ENCODE measurements around the gene CPN1.
"Not testable (repeated sequence)": the region's sequence is repeated elsewhere in the genome, so short reads cannot be mapped to it uniquely, and the experiment has no call there.

Gene CPN1

DNA sequence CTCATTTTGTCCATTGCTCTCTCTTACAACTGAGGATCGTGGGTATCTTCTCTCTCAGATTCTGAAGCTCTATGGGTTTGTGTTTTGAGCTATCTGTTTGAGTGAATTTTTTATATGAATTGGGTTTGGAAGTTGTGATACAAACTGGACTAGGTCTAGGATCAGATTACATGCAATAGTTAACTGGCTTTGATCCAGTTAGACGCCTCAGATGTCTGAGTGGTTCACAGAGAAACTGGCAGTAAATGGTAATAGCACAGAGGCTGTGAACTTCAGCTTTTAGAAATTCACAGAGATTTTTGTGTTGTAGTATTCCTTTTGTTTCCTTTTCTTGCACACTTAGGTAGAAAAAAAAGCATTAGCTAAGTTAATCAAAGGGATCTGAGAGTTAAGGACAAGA, 59.3 kb downstream of the CPN1 start:
- DNase-seq (ENCODE audit: low spot score) = no peak

DNA sequence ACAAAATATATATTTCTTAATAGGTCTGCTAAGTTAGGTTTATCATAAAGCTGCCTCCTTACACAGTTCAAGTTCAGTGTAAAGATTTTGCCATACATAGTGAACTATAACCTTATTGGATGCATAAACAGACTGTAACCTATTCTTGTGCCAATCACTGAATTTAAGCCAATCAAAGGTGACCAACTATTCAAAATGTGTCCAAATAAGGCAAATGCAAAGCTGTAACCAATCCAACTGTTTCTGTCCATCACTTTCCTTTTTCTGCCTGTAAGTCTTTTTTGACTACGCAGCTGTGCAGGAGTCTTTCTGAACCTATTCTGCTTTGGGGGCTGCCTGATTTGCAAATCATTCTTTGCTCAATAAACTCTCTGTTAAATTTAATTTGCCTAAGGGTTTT, 60.3 kb downstream of the CPN1 start:
- DNase-seq (ENCODE audit: low spot score) = no peak

DNA sequence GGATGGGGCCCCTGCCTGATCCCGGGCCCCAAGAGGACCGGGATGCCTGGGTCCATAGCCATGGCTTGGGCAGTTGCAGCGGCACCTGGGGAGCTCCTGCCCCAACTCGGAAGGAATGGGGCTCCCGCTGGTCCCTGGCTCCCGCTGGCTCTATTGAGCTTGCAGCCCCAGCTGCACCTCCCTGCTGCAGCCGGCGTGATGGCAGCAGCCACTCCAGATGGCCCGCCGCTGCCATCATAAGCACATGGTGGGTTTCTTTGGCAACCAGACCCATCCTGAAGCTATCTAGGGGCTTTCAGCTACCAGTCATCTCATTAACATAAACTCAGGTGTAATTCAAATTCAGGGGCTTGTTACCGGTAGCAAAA, 60.8 kb downstream of the CPN1 start:
- DNase-seq (ENCODE audit: low spot score) = no peak

DNA sequence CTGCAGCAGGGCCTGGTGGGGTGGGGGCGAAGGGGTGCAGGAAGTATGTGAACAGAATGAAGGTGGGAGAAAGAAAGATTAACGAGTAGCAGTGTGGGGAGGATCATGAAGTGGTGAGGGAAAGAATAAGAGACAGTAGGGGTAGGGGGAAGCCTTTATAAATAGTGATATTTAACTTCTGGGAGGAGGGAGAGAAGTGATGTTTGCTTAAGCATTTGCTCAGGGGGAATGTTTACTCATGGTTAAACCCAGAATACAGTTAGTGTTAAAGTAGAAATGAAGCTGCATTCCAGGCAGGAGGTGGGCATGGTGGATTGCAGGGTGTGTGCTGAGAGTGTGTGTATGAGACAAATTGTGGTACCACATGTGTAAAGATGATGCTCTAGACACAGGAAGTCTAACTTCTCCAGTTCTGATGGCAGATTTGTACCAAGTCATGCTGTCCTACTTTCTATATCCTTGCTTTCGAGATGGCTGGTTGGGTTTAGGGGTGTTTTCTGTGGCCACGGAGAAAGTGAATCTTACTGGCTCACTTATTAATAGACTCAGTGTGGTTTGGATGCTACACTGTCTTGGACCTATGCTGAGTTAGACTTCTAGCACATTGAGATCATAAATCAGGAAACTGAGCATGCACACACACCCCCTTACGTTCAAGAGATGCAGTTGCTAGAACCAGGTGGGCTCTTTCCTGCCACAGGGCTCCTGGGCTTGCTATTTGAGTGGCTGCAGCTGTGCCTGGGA, 61.4 kb downstream of the CPN1 start:
- no peak for DNase-seq (ENCODE audit: low spot score)

DNA sequence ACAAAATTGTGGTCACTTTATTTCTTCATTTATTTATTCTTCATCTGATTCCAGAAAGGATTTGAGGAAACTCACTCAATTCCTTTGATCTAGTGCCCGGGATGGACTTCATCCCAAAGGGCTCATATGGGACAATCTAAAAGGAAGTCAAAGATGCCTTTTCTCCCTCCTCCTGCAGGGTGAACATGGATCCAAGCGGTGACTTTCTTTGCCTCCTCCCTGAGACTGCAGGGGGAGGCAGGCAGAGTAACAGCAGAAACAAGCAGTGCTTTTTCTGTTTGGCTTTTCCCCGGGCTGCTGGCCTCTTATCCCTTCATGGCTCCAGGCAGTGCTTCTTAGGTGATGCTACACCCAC, 61.9 kb downstream of the CPN1 start:
- DNase-seq (ENCODE audit: low spot score) = no peak

DNA sequence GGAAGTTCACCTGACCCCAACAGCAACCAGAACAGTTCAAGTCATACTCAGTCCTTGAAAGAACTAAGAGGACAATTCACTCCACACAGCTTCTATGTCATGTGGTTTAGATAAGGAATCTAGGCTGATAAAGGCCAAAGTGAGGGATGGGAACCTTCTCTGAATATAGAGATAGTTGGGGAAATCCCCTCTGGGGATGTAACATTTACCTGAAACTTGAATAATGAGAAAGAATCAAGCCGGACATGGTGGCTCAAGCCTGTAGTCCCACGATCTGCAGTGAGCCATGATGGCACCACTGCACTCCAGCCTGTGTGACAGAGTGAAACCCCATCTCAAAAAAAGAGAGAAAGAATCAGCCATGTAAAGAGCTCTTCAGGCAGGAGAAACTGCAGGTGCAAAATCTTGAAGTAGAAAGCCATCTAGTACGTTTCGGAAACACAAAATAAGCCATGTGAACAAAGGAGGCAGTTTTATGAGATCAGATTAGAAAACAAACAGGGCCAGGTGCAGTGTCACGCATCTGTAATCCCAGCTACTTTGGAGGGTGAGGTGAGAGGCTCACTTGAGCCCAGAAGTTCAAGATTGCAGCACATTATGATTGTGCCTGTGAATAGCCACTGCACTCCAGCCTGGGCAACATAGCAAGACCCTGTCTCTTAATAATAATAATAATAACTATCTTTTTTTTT, 67.5 kb downstream of the CPN1 start:
- DNase-seq (ENCODE audit: low spot score) = no peak

DNA sequence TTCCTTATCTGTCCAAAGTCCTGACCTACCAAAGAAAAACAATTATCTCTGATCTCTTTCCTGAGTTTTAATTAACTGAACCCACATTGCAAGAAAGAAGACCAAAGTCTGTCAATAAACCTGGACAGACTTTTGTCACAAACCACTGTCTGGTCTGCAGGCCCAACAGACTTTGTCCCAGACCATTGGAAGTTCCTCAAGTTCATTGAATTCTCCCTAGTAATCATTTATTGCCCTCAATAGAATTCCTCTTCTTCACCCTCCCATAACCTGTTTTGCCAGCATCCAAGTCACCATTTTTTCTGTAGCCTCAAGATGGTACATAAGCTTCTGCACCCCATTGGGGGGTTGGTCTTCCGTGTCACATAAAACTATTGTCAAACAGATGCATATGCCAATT, 68.0 kb downstream of the CPN1 start:
- DNase-seq (ENCODE audit: low spot score) = no peak

DNA sequence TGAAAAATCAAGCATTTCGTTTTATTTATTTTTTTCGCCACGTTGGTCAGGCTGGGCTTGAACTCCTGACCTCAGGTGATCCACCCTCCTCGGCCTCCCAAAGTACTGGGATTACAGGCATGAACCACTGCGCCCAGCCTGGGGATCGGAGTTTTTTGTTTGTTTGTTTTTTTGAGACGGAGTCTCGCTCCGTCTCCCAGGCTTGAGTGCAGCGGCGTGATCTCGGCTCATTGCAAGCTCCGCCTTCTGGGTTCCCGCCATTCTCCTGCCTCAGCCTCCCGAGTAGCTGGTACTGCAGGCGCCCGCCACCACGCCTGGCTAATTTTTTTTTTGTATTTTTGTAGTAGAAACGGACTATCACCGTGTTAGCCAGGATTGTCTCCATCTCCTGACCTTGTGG, 69.8 kb downstream of the CPN1 start:
- DNase-seq (ENCODE audit: low spot score) = not testable (repeated sequence)

DNA sequence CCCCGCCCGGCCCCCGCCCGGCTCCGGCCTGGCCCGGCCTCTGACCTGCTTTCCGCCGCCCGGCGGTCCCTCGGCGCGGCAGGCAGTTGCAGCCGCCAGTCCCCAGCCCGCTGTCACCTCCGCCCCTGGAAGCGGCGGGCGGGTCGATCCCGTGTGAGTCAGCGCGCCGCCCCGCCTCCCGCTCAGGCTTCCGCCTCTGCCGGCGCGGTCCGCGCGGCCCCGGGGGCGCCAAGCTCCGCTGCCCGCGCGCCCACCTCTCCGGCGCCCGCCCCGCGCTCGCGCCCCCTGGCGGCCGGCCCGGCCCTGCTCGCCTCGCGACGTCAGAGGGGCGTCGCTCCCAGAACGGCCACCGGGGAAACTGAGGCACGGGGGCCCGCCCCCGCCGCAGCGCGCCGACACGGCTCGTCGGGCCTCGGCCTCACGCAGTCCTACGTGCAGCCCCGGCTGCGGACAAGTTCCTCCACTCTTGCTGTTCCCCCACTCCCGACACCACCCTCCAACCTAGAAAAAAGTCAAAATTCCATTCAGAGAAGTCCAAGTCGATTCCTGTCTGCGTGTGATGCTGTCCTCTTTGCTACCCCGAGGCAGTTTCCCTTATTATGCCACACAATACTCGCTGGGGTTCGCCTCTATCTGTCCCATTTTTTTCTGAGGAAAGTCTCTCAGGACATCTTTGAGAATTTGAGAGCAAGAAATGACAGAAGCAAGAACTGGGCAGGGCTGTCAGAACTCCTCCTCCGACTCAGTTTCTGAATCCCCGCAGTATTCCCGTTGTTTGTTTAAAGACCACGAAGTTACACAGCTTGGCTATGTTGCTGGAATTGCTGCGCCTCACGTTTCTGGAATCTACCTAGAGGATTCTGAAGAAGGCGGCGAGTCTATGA, 71.6 kb downstream of the CPN1 start, which contains the start of gene DNMBP:
Gene DNMBP, minus strand, starts transcription at position 155 of the 884 bp plus-strand sequence. CDS start 37,823 bp downstream, outside the sequence.
- peak; percentile 86 for DNase-seq (ENCODE audit: low spot score)

DNA sequence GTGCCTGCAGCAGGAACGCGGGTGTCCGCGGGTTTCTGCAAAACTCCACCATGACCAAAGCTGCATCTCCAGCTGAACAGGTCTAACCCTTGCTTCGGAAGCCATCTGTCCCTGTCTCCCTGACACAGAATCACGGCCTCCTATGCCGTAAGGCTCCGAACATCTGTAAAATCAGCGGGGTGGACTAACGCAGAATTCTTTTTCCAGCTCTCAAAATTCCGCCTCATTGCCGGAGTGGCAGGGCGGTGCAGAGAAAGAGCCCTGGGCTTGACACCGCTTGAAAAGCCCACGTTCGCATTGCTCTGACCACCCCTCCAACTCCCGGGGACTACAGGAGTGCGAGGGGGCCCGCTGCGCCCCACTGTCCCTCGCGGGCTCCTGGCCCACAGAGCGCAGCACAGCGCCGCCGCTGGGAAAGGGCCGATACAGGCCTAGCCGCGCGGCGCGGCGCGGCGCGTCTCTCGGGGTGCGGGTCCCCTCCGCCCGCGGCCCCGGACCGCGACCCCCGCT, 72.3 kb downstream of the CPN1 start:
- DNase-seq (ENCODE audit: low spot score) = peak; percentile 38

DNA sequence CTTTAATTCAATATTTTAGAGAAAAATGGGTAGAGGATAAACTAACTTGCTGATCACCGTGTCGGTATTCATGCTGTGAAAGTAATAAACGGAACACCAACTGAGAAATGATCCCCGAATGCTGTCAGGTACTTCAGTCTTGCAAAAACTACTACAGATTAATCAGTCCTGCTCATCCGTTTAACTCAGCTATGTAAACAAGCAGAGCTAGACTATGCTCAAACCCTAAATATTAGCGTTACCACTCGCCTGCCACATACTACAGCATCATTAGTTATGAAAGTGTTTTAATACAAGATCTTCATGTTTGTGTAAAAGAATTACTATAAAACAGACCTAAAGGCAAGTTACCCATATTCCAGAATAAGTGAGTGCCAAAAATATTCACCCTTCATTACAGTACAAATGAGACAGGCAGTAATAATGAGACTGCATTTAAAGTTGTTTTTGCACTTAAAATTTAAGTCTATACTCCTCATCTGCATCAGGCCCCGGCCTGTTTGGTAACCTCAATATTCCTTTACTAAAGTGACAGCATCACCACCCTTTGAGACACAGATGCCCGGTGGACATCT, 72.9 kb downstream of the CPN1 start:
- DNase-seq (ENCODE audit: low spot score) = peak; percentile 27

DNA sequence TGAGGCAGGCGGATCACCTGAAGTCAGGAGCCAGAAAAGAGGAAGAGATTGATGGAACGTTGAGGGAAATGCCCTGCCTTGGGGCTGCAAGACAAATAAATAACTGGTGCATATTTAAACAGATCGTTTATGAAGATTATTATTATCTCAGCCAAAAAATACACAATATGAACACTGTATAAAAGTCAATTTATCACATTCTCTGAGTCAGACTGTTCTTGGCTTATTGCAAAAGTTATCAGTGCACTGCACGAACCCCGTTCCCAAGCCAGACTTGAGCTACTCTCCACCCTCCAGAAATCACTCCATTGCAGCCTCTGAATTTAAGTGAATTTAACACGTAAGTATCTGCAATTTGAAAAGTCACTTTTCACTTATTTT, 73.5 kb downstream of the CPN1 start:
- peak; percentile 26 for DNase-seq (ENCODE audit: low spot score)

DNA sequence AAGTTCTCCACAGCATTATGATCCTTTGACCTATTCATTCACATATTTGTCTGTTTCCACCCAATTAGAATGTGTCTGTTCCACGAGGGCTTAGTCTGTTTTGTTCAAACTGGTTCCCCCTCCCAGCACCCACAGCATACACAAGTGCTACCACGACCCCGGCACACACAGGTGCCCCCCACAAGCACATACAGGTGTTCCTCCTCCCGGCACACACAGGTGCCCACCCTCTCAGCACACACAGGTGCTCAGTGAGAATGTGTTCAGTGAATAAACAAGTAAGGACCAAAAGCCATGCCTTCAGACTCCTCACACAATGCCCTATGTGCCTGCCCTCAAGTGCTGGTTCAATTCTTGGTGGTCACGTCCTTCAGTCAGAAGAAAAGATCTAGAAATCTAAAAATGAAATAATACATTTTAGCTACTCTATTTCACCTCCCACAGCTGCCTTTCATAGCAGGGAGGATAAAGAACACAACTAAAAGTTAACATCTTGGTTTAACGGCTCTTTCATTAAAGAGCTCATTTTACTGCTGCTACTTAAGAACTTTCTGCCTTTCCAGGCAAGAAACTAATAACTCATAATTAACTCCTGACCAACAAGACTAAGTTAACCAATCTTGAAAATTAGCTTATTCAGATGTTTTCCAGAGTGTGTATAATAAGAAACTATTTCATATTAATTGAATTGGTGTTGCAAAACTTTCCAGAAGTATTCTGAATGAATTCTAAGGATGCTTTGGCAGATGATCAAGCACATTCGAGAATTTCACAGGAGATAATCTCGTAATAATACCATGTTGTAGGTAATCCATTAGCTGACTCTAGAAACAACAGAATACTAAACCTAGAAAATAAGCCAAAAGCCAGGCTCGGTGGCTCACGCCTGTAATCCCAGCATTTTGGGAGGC, 74.2 kb downstream of the CPN1 start:
- peak; percentile 20 for DNase-seq (ENCODE audit: low spot score)

DNA sequence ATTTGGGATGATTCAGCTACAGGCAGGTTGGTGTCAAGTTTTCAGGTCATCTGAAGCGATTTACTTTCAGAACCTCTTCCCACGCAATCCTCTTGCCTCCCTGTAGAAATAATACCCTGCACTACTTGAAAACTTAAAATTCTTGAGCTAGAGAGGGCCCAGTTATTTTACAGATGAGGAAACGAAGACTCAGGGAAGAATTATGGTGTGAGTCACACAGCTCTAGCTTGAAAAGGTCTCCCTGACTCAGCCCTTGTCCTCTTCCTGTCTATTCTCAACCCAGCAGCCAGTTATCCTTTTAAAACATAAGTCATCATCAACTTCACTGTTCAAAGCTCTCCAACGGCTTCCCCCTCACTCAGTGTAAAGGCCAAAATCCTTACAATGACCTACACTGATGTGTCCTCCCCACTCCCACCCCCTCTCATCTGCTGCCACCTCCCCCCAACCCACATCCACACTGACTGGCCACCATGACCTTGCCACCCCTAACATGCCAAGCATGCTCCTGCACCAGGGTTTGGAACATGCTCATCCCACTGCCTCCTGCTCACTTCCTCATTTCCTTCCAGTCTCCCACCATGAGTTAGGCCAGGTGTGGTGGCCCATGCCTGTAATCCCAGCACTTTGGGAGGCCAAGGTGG, 75.3 kb downstream of the CPN1 start:
- DNase-seq (ENCODE audit: low spot score) = peak; percentile 99

DNA sequence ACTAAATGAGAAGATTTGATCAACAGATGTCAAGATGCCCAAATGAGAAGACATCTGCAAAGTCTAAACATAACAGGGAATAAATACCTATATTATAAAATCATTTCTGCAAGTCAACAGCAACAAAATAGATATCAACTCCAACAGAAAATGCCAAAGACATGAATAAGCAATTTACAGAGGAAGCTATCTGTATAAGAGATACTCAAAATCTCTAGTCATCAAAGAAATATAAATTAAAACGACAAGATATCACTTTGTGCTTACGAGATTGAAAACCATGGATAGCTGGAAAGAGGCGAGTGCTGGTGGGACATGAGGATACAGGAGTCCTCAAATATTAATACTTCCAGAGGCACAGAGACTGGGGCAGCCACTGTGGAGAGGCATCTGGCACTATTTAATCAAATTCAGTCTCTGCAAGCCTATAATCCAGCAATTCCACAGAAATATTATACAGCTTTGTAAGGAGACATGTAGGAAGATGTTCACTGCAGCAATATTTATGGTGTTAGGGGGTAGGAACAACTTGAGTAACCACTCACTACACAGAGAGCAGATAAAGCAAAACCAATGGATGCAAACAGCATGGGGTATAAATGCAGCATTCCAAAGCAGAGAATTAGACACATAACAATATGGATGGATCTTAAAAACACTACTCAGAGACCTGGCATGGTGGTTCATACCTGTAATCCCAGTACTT, 76.7 kb downstream of the CPN1 start:
- DNase-seq (ENCODE audit: low spot score) = no peak

DNA sequence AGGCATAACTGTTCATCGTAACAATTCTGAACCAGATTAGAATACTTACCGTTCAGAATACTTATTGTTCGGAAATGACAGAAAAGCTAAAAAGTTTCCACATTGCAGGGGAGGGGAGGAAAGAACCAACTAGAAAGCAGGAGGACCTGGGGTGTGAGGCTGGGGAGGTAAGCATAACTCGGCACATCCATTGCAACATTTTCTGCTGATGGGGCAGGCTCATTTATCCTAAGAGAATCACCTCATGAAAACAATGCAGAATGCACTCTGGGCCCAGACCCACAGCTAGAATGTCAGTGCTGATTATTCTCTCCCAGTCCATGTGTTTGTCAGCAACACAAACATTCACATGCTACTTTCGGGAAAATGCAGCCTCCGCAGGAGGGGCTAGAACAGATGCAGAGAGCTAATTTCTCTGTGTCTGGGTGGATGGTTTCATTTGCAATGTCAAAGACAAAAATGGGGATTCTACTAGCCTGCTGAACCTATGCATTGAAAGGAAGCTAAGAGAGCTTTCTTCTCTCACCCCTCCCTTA, 81.5 kb downstream of the CPN1 start:
- no peak for DNase-seq (ENCODE audit: low spot score)

DNA sequence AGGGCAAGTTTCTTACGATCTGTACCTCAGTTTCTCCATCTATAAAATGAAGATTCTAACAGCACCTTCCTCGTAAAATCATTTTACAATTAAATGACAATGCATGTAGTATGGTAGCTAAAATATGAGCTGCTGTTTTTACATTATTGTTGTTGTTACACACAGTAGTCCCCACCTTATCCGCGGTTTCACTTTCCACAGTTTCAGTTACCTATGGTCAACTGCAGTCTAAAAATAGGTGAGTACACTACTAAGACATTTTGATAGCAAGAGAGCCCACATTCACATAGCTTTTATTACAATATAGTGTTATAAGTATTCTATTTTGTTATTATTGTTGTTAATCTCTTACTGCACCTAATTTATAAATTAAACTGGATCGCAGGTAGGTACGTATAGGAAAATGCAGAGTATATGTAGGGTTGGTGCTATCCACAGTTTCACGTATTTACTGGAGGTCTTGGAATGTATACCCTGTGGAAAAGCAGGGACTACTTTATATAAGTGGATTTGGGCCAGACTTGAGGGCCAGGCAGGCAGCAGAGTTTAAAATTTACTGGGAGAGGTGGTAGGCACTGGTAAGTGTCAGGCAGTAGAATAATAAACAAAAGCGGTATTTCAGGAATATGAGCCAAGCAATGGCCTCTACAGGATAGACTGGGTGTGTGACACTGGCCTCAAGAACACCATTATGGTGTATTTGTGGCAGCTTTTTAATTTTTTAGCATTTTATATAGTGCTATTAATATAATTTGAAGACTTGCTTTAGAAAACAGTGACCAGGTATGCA, 82.2 kb downstream of the CPN1 start:
- no peak for DNase-seq (ENCODE audit: low spot score)

DNA sequence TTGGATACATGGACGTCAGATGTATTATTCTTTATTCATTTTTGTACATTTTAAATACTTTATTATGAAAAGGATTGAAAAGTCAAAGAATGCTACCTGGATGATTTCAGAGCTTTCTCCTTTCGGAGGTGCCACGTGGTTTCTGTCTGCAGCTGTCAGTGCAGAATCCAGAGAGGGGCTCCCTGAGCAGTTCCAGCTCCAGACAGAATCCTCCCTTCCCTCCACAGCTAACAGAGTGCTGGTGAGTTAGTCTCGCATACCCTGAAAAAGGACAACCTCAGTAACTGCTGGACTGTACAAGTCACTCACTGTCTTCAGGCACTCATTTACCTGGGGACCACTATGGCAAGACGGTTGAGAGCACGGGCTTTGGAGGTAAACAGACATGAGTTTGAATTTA, 82.8 kb downstream of the CPN1 start:
- no peak for DNase-seq (ENCODE audit: low spot score)
